GM12875 (cell line): ENCODE results near the gene TFAM.

ENCODE experiments used
- H3K4me3 ChIP-seq: one replicate; pipeline ENCODE4 v1.5.1; 2011; ENCODE audit warnings: low read depth, low read length, control low read depth
- CTCF ChIP-seq: IDR thresholded peaks from 2 replicates; pipeline ENCODE4 v1.5.1; 2011; ENCODE audit warnings: low read depth, mild to moderate bottlenecking, control low read depth, inconsistent platforms, low read length, moderate library complexity, borderline replicate concordance; ENCODE audit not compliant: insufficient read depth

The TFAM gene

GRCh38 chr10:58359541-58359940 is 25.7 kb upstream of the TFAM start:
- no peak overlapping the region for H3K4me3 ChIP-seq
- TF ChIP-seq CTCF = no peak

GRCh38 chr10:58360412-58361004 is 24.7 kb upstream of the TFAM start:
- no peak for TF ChIP-seq CTCF

GRCh38 chr10:58361353-58361752 is 23.9 kb upstream of the TFAM start:
- no peak for TF ChIP-seq CTCF
- no peak overlapping the region for H3K4me3 ChIP-seq

More at GRCh38 chr10:58360412-58361004, 24.7 kb upstream of the TFAM start:
- no peak overlapping the region for H3K4me3 ChIP-seq

GRCh38 chr10:58362027-58362789 is 23.0 kb upstream of the TFAM start:
- TF ChIP-seq CTCF = no peak
- no peak overlapping the region for H3K4me3 ChIP-seq

- no peak for TF ChIP-seq CTCF
- no peak overlapping the region for H3K4me3 ChIP-seq
These were observed 18.1 kb upstream of the TFAM start for GRCh38 chr10:58367069-58367468.

GRCh38 chr10:58371473-58371872 is 13.7 kb upstream of the TFAM start:
- H3K4me3 ChIP-seq = no peak overlapping the region
- TF ChIP-seq CTCF = no peak
